Neuronal stem cell (in vitro differentiated cells): Measurements from ENCODE around the gene SNAI1.

Experiments
- DNase-seq: peaks from one replicate; pipeline ENCODE4 v3.0.0-alpha.2; 2013; ENCODE audit warnings: low spot score
- H2AFZ ChIP-seq: one replicate; pipeline ENCODE4 v1.6.1; 2013; ENCODE audit warnings: mild to moderate bottlenecking, low read length, inconsistent platforms
- H2AK5ac ChIP-seq: 2 replicates; pipeline ENCODE4 v1.6.1; 2013; ENCODE audit warnings: low read depth, mild to moderate bottlenecking, inconsistent platforms, low read length, moderate library complexity, mixed read lengths
- H2BK120ac ChIP-seq: 2 replicates; pipeline ENCODE4 v1.6.1; 2013; ENCODE audit warnings: low read depth, mild to moderate bottlenecking, inconsistent platforms, low read length, moderate library complexity, mixed read lengths
- H2BK12ac ChIP-seq: one replicate; pipeline ENCODE4 v1.6.1; 2013; ENCODE audit warnings: low read length, inconsistent platforms
- H2BK15ac ChIP-seq: 2 replicates; pipeline ENCODE4 v1.6.1; 2013; ENCODE audit warnings: mild to moderate bottlenecking, low read length, inconsistent platforms, mixed read lengths
- H2BK5ac ChIP-seq: one replicate; pipeline ENCODE4 v1.6.1; 2013; ENCODE audit warnings: inconsistent platforms, mild to moderate bottlenecking, low read length, moderate library complexity
- H3K14ac ChIP-seq: one replicate; pipeline ENCODE4 v1.6.1; 2013; ENCODE audit warnings: low read length, inconsistent platforms
- H3K18ac ChIP-seq: 2 replicates; pipeline ENCODE4 v1.6.1; 2013; ENCODE audit warnings: low read length, inconsistent platforms
- H3K23ac ChIP-seq: 2 replicates; pipeline ENCODE4 v1.6.1; 2013; ENCODE audit warnings: low read depth, mild to moderate bottlenecking, mixed read lengths, low read length, inconsistent platforms; ENCODE audit not compliant: poor library complexity
- H3K27ac ChIP-seq: replicated peaks from 3 replicates; pipeline ENCODE4 v1.5.1; 2013; ENCODE audit warnings: low read length, inconsistent platforms
- H3K27me3 ChIP-seq, 3 experiments: 2 replicates each; pipeline ENCODE4 v1.6.1; 2013; ENCODE audit warnings: low read length in 3 of 3, mild to moderate bottlenecking in 2 of 3, inconsistent platforms in 1 of 3, low read depth in 1 of 3, mixed read lengths in 1 of 3, moderate library complexity in 1 of 3; ENCODE audit not compliant: control insufficient read depth in 3 of 3, insufficient read depth in 3 of 3
- H3K36me3 ChIP-seq, 2 donors: replicated peaks in 1 of 2; 2 replicates each; pipeline ENCODE4 v1.6.1; 2013; ENCODE audit warnings: low read length in 2 of 2; ENCODE audit not compliant: control insufficient read depth in 2 of 2, insufficient read depth in 2 of 2
- H3K4ac ChIP-seq: 2 replicates; pipeline ENCODE4 v1.6.1; 2013; ENCODE audit warnings: inconsistent platforms, mild to moderate bottlenecking, low read length, moderate library complexity
- H3K4me1 ChIP-seq, 2 donors: 1 replicate in 1 of 2; 2 replicates in 1 of 2; pipeline ENCODE4 v1.6.1; 2013; ENCODE audit warnings: low read length in 2 of 2, low read depth in 1 of 2; ENCODE audit not compliant: control insufficient read depth in 2 of 2, insufficient read depth in 1 of 2
- H3K4me2 ChIP-seq: one replicate; pipeline ENCODE4 v1.6.1; 2013; ENCODE audit warnings: mild to moderate bottlenecking, low read length, inconsistent platforms; ENCODE audit not compliant: insufficient read depth, poor library complexity, severe bottlenecking
- H3K4me3 ChIP-seq, 2 donors: 2 replicates each; pipeline ENCODE4 v1.5.1; 2013; ENCODE audit warnings: low read length in 2 of 2, mild to moderate bottlenecking in 2 of 2, inconsistent platforms in 1 of 2, moderate library complexity in 1 of 2
- H3K79me1 ChIP-seq: one replicate; pipeline ENCODE4 v1.6.1; 2013; ENCODE audit warnings: low read depth, mild to moderate bottlenecking, inconsistent platforms, low read length, moderate library complexity
- H3K9ac ChIP-seq: one replicate; pipeline ENCODE4 v1.6.1; 2013; ENCODE audit warnings: mild to moderate bottlenecking, low read depth, low read length, inconsistent platforms; ENCODE audit not compliant: poor library complexity
- H3K9me3 ChIP-seq, 2 donors: replicated peaks in 1 of 2; 2 replicates each; pipeline versions ENCODE3 to v1.6.1; 2013; ENCODE audit warnings: low read length in 2 of 2, mild to moderate bottlenecking in 2 of 2, inconsistent platforms in 1 of 2, low read depth in 1 of 2, mixed read lengths in 1 of 2, moderate library complexity in 1 of 2; ENCODE audit not compliant: control insufficient read depth in 2 of 2, insufficient read depth in 1 of 2
- H4K8ac ChIP-seq: one replicate; pipeline ENCODE4 v1.6.1; 2013; ENCODE audit warnings: low read depth, mild to moderate bottlenecking, inconsistent platforms, low read length, moderate library complexity
- H4K91ac ChIP-seq: one replicate; pipeline ENCODE4 v1.6.1; 2013; ENCODE audit warnings: low read length, low read depth, mild to moderate bottlenecking, inconsistent platforms; ENCODE audit not compliant: poor library complexity
- WGBS, 2 donors: extraction: QIAGEN DNeasy Blood & Tissue Kit; methylation state at CpG; one replicate each; pipeline ENCODE4 v1.1.7; 2013; ENCODE audit warnings: missing lambda C conversion rate in 2 of 2, mixed read lengths in 1 of 2; ENCODE audit not compliant: insufficient read length in 2 of 2, insufficient replicate concordance in 1 of 2; ENCODE audit errors: extremely low coverage in 2 of 2; 5-methylcytosine and 5-hydroxymethylcytosine counted together

SNAI1 gene

DNA sequence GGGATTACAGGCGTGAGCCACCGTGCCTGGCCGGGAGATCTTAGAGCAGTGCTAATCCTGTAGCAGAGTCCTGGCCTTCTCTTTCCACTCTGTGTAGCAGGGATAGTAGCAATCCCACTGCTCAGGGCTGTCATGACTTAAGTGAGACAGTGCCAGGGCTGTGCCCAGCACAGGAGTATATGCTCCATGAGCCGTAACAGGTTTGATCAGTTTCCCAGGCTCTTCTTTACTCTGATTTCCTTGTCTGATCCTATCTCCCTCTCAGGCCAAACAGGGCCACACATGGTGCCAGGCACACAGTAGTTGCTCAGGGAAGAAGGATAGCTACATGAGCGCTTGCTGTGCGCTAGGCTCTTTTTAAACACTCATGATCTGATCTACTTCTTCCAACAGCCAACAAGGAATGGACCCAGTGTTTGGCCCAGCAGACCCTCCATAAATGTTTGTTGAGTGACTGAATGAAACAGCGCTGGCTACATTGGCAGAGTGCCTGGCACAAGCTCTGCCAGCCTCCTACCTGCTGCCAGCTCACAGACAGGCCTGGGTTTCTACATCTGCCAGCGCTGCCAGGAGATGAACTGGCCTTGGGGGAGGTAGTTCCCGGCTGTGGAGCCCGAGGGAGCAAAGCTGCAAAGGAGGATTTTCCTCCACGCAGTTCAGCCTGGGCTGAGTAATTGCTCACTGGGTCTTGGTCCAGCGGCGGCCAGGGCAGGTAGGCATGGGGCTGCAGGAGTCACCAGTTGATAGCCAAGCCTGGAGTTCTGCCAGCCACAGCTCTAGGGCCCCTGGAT is 36.9 kb downstream of the SNAI1 start:
- no peak overlapping the region for H3K9ac ChIP-seq
- no peaks in the 10 kb centered on the region for H3K36me3 ChIP-seq
- H3K14ac ChIP-seq: no peak overlapping the region
- no peak overlapping the region for H3K23ac ChIP-seq
- H3K27ac ChIP-seq: no peak overlapping the region
- no peak overlapping the region for H2AK5ac ChIP-seq
- WGBS, 2 donors: no CpG with 5 or more reads among the region's 13 CpGs
- no peaks in the 10 kb centered on the region for H3K9me3 ChIP-seq
- peaks cover 0 to 2% (median 0%) of the 10 kb centered on the region in 3 experiments for H3K27me3 ChIP-seq
- no peak overlapping the region for H4K8ac ChIP-seq
- no peak overlapping the region for H2AFZ ChIP-seq
- no peak overlapping the region for H4K91ac ChIP-seq
- no peak overlapping the region for H3K4me3 ChIP-seq
- no peak overlapping the region for H2BK5ac ChIP-seq
- peaks cover 10 to 14% of the 10 kb centered on the region in 2 donors for H3K4me1 ChIP-seq
- no peak overlapping the region for H3K4ac ChIP-seq
- H2BK120ac ChIP-seq: no peak overlapping the region
- H3K18ac ChIP-seq: peak overlapping the region; percentile 35
- no peak overlapping the region for H2BK12ac ChIP-seq
- no peaks in the 10 kb centered on the region for H3K79me1 ChIP-seq
- no peak overlapping the region for H3K4me2 ChIP-seq
- no peak overlapping the region for H2BK15ac ChIP-seq
- no peak for DNase-seq

DNA sequence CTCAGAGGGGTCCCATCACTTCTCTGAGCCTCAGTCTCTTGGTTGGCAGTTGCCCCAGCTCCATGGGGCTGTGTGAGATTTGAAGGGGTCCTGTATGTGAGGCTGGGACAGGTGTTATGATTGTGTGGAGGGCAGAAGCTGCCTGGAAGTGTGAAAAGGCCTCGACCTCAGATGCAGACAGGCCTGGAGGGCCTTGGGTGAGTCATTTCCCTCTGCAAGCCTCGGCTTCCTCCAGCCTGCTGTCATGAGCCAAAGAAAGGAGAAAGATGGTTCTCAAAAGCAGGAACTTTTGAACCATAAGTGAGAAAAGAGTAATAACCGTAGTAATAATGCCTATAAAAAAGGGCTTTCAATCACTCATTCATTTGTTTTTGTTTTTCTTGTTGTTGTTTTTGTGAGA is 37.5 kb downstream of the SNAI1 start:
- WGBS, 2 donors: no CpG with 5 or more reads among the region's 3 CpGs
- no peak for DNase-seq

DNA sequence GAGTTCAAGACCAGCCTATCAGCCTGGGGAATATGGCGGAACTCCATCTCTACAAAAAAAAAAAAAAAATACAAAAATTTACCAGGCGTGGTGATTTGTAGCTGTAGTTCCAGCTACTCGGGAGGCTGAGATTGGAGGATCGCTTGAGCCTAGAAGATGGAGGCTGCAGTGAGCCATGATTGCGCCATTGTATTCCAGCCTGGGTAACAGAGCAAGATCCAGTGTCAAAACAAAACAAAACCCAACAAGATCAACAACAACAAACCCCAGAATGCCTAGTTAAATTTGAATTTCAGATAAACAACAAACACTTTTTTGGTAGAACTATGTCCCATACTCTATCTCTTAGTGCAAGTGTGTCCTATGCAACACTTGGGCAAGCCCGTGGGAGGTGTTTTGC is 39.9 kb downstream of the SNAI1 start:
- Histone ChIP-seq H3K18ac (no peak overlapping the region), H3K4me2 (no peak overlapping the region), H3K23ac (no peak overlapping the region), H2BK15ac (no peak overlapping the region), H2BK5ac (no peak overlapping the region), H3K27ac (no peak overlapping the region), H3K79me1 (no peaks in the 10 kb centered on the region), H3K4ac (no peak overlapping the region), H3K4me1 (peaks cover 0 to 2% of the 10 kb centered on the region in 2 donors), H2AFZ (no peak overlapping the region), H3K4me3 (no peak overlapping the region), H2BK12ac (no peak overlapping the region), H3K9ac (no peak overlapping the region), H3K36me3 (no peaks in the 10 kb centered on the region), H3K27me3 (peaks cover 0 to 2% (median 0%) of the 10 kb centered on the region in 3 experiments), H2AK5ac (no peak overlapping the region), H3K14ac (no peak overlapping the region), H4K8ac (no peak overlapping the region), H2BK120ac (no peak overlapping the region), H3K9me3 (no peaks in the 10 kb centered on the region), H4K91ac (no peak overlapping the region)
- DNase-seq: no peak
- WGBS, 2 donors: no CpG with 5 or more reads among the region's 6 CpGs

More for the DNA sequence above, 37.5 kb downstream of the SNAI1 start:
- H3K4me3 ChIP-seq: no peak overlapping the region
- H2BK5ac ChIP-seq: no peak overlapping the region
- no peak overlapping the region for H3K4ac ChIP-seq
- no peak overlapping the region for H2BK120ac ChIP-seq
- H3K9ac ChIP-seq: no peak overlapping the region
- peaks cover 0 to 2% (median 0%) of the 10 kb centered on the region in 3 experiments for H3K27me3 ChIP-seq
- no peak overlapping the region for H2AFZ ChIP-seq
- no peak overlapping the region for H3K4me2 ChIP-seq
- no peak overlapping the region for H2BK12ac ChIP-seq
- H2BK15ac ChIP-seq: no peak overlapping the region
- no peaks in the 10 kb centered on the region for H3K9me3 ChIP-seq
- H4K8ac ChIP-seq: no peak overlapping the region
- no peak overlapping the region for H3K23ac ChIP-seq
- H3K14ac ChIP-seq: no peak overlapping the region
- H4K91ac ChIP-seq: no peak overlapping the region
- H3K79me1 ChIP-seq: no peaks in the 10 kb centered on the region
- H2AK5ac ChIP-seq: no peak overlapping the region
- H3K4me1 ChIP-seq: peaks cover 8 to 11% of the 10 kb centered on the region in 2 donors
- H3K27ac ChIP-seq: no peak overlapping the region
- H3K36me3 ChIP-seq: no peaks in the 10 kb centered on the region
- H3K18ac ChIP-seq: no peak overlapping the region

DNA sequence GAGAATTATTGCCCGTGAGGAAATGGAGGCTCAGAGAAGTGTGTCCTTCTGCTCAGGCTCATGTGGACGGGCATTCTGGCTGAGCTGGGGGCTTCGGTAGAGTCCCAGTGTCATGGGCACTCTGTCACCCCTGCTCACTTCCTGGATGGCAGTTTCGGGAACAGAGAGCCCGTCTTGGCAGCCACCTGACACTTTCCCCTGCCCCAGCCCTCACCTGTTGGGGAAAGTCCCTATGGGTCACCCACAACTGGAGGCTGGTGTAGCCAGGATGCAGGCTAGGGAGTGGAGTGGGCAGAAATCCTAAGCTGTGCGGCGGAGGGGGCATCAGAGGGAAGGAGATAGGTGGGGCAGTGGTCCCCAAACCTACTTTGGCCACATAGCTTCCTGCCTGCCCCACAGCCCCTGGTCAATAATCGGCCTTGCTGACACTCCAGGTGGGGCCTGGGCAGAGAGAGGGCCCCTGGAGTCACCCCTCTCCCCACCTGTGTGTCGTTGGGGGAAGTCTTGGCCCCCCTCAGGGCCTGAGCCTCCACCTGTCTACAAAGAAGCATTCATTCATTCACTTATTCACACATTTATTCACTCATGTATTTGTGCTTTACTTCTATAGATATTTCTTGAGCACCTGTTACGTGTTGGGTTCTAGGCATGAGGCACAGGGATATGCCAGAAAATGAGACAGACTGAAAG is 40.5 kb downstream of the SNAI1 start:
- Histone ChIP-seq H3K36me3 (no peaks in the 10 kb centered on the region), H2BK12ac (peak overlapping the region; percentile 7), H3K23ac (no peak overlapping the region), H3K4me1 (peaks cover 0 to 2% of the 10 kb centered on the region in 2 donors), H3K9ac (peak overlapping the region; percentile 35), H2BK120ac (peak overlapping the region; percentile 43), H3K4me2 (no peak overlapping the region), H3K4ac (peak overlapping the region; percentile 60), H3K27me3 (peaks cover 0 to 2% (median 0%) of the 10 kb centered on the region in 3 experiments), H3K27ac (no peak overlapping the region), H2AK5ac (peak overlapping the region; percentile 10), H3K79me1 (no peaks in the 10 kb centered on the region), H2BK15ac (peak overlapping the region; percentile 61), H2AFZ (no peak overlapping the region), H3K14ac (no peak overlapping the region), H3K9me3 (no peaks in the 10 kb centered on the region), H3K4me3 (no peak overlapping the region), H2BK5ac (no peak overlapping the region), H3K18ac (peak overlapping the region; percentile 54), H4K91ac (no peak overlapping the region), H4K8ac (no peak overlapping the region)
- no peak for DNase-seq
- WGBS, 2 donors: no CpG with 5 or more reads among the region's 10 CpGs
